ENCODE data around the gene MTCH1.
"Not testable (repeated sequence)": the region's sequence is repeated elsewhere in the genome, so short reads cannot be mapped to it uniquely, and the experiment has no call there.

Gene MTCH1

GRCh38 chr6:36940027-36940426 lies 46.0 kb downstream of the MTCH1 start:
- no peak overlapping the region for H3K4me3 ChIP-seq (replicated peaks in 1 of 2; ENCODE audit: low read depth in 2 of 2, low read length in 2 of 2)
- no peak for DNase-seq (ENCODE audit: low read depth in 2 of 2)
- no peak for TF ChIP-seq CTCF (IDR thresholded peaks at IDR 0.05; ENCODE audit: low read depth, low read length)

- H3K4me3 ChIP-seq (replicated peaks in 1 of 2; ENCODE audit: low read depth in 2 of 2, low read length in 2 of 2); DNase-seq (ENCODE audit: low read depth in 2 of 2): not testable (repeated sequence)
Measured at GRCh38 chr6:36939005-36939404, 47.0 kb downstream of the MTCH1 start.

GRCh38 chr6:36938536-36938935 lies 47.5 kb downstream of the MTCH1 start:
- DNase-seq (ENCODE audit: low read depth in 2 of 2), result peak; percentile 86 to 92
- TF ChIP-seq CTCF (IDR thresholded peaks at IDR 0.05; ENCODE audit: low read depth, low read length), result no peak
- no peak overlapping the region for H3K4me3 ChIP-seq (replicated peaks in 1 of 2; ENCODE audit: low read depth in 2 of 2, low read length in 2 of 2)

- DNase-seq (ENCODE audit: low read depth in 2 of 2), result no peak
- H3K4me3 ChIP-seq (replicated peaks in 1 of 2; ENCODE audit: low read depth in 2 of 2, low read length in 2 of 2), result no peak overlapping the region
- TF ChIP-seq CTCF (IDR thresholded peaks at IDR 0.05; ENCODE audit: low read depth, low read length), result no peak
Measured at GRCh38 chr6:36937896-36938295, 48.1 kb downstream of the MTCH1 start.

- no peak for DNase-seq (ENCODE audit: low read depth in 2 of 2)
- no peak for TF ChIP-seq CTCF (IDR thresholded peaks at IDR 0.05; ENCODE audit: low read depth, low read length)
- H3K4me3 ChIP-seq (replicated peaks in 1 of 2; ENCODE audit: low read depth in 2 of 2, low read length in 2 of 2), result no peak overlapping the region
Measured at GRCh38 chr6:36936824-36937223, 49.2 kb downstream of the MTCH1 start.

- TF ChIP-seq CTCF (IDR thresholded peaks at IDR 0.05; ENCODE audit: low read depth, low read length), result no peak
- DNase-seq (ENCODE audit: low read depth in 2 of 2), result no peak
- H3K4me3 ChIP-seq (replicated peaks in 1 of 2; ENCODE audit: low read depth in 2 of 2, low read length in 2 of 2), result no peak overlapping the region
Measured at GRCh38 chr6:36934901-36935300, 51.1 kb downstream of the MTCH1 start.

GRCh38 chr6:36933519-36933918 lies 52.5 kb downstream of the MTCH1 start:
- DNase-seq (ENCODE audit: low read depth in 2 of 2), result no peak
- TF ChIP-seq CTCF (IDR thresholded peaks at IDR 0.05; ENCODE audit: low read depth, low read length), result no peak
- no peak overlapping the region for H3K4me3 ChIP-seq (replicated peaks in 1 of 2; ENCODE audit: low read depth in 2 of 2, low read length in 2 of 2)
